Lower lobe of right lung (tissue), 2 donors: ENCODE data around the gene ERCC1. TPM values are rescaled to one million over a fixed set of nuclear protein-coding genes. Genes with fewer than 3 reads are reported as not detected.

Experiments used
- ATAC-seq, 2 donors: fragments of 200-7000 bp; cut with Tn5 transposase; one replicate each; pipeline ENCODE4 v1.9.1; 2020 to 2022; ENCODE audit warnings: mild to moderate bottlenecking in 2 of 2, moderate library complexity in 2 of 2
- DNase-seq: peaks from one replicate; pipeline ENCODE4 v3.0.0-alpha.2; 2020
- H3K27ac ChIP-seq: fragments of 200-600 bp; one replicate; pipeline ENCODE4 v1.8.0; 2022
- H3K27me3 ChIP-seq: fragments of 200-600 bp; one replicate; pipeline ENCODE4 v1.8.0; 2022; ENCODE audit warnings: low read depth
- H3K36me3 ChIP-seq: fragments of 200-600 bp; one replicate; pipeline ENCODE4 v1.8.0; 2022; ENCODE audit warnings: mild to moderate bottlenecking
- H3K4me1 ChIP-seq: fragments of 200-600 bp; one replicate; pipeline ENCODE4 v1.8.0; 2022
- H3K4me3 ChIP-seq: fragments of 200-600 bp; one replicate; pipeline ENCODE4 v1.8.0; 2022; ENCODE audit warnings: mild to moderate bottlenecking
- H3K9me3 ChIP-seq: fragments of 200-600 bp; one replicate; pipeline ENCODE4 v1.8.0; 2022
- CTCF ChIP-seq: fragments of 200-600 bp; IDR thresholded peaks from one replicate; pipeline ENCODE4 v1.8.0; 2022; ENCODE audit warnings: antibody characterized with exemption, mild to moderate bottlenecking
- intact Hi-C: fragments of 100-400 bp; cut with DNase I; formaldehyde crosslinking; loops from one replicate; pipeline ENCODE4 v1.11.0; 2022
- total RNA-seq: library from RNA; stranded (reverse); fragmentation: NEBNext Ultra II Directional; extraction: Animal tissue kit (Norgen Biotek cat#: 25700); gene quantifications from one replicate; pipeline ENCODE4 v1.2.1, GENCODE V29; 2021
- donor health status: DM: no; HTN: yes; CAD: no; lungs with severe emphysema.

ERCC1 gene
- total RNA-seq, 1 donor from 2014 or later: 41.6 TPM

GRCh38 chr19:45446944-45447343 lies 23.2 kb upstream of the ERCC1 start:
- Histone ChIP-seq H3K36me3 (no peaks in the 10 kb centered on the region), H3K9me3 (no peaks in the 10 kb centered on the region), H3K4me3 (no peak overlapping the region), H3K27ac (no peak overlapping the region), H3K4me1 (peaks cover 55% of the 10 kb centered on the region), H3K27me3 (no peaks in the 10 kb centered on the region)
- no peak for DNase-seq
- intact Hi-C loops: no loop called here
- no peak for TF ChIP-seq CTCF
- ATAC-seq: no peak

GRCh38 chr19:45446295-45446694 lies 22.6 kb upstream of the ERCC1 start:
- no peak overlapping the region for H3K27ac ChIP-seq

GRCh38 chr19:45445139-45445538 lies 21.4 kb upstream of the ERCC1 start:
- ATAC-seq (no peak), DNase-seq (no peak)
- Histone ChIP-seq H3K4me3 (no peak overlapping the region), H3K27me3 (no peaks in the 10 kb centered on the region), H3K36me3 (no peaks in the 10 kb centered on the region), H3K9me3 (no peaks in the 10 kb centered on the region), H3K4me1 (peaks cover 51% of the 10 kb centered on the region), H3K27ac (peak overlapping the region; percentile 93)
- intact Hi-C loops: no loop called here
- no peak for TF ChIP-seq CTCF

More at GRCh38 chr19:45446295-45446694, 22.6 kb upstream of the ERCC1 start:
- H3K36me3 ChIP-seq: no peaks in the 10 kb centered on the region
- H3K9me3 ChIP-seq: no peaks in the 10 kb centered on the region
- no peak for DNase-seq
- H3K4me1 ChIP-seq: peaks cover 52% of the 10 kb centered on the region
- ATAC-seq: no peak
- H3K27me3 ChIP-seq: no peaks in the 10 kb centered on the region
- H3K4me3 ChIP-seq: no peak overlapping the region
- TF ChIP-seq CTCF: peak; percentile 29
- intact Hi-C loops: no loop called here

GRCh38 chr19:45444318-45445041 lies 20.8 kb upstream of the ERCC1 start:
- H3K27ac ChIP-seq: peak overlapping the region; percentile 93
- intact Hi-C loops: no loop called here
- peak overlapping the region; percentile 45 for H3K4me3 ChIP-seq
- no peaks in the 10 kb centered on the region for H3K27me3 ChIP-seq
- H3K9me3 ChIP-seq: no peaks in the 10 kb centered on the region
- no peak for TF ChIP-seq CTCF
- no peaks in the 10 kb centered on the region for H3K36me3 ChIP-seq
- peaks cover 46% of the 10 kb centered on the region for H3K4me1 ChIP-seq
- peak; percentile 84 to 89 for ATAC-seq
- peak; percentile 98 for DNase-seq

GRCh38 chr19:45443462-45444317 lies 20.0 kb upstream of the ERCC1 start:
- peak; percentile 98 for DNase-seq
- peak overlapping the region; percentile 45 for H3K4me3 ChIP-seq
- no peaks in the 10 kb centered on the region for H3K9me3 ChIP-seq
- TF ChIP-seq CTCF: no peak
- peak; percentile 91 for ATAC-seq
- H3K27me3 ChIP-seq: no peaks in the 10 kb centered on the region
- intact Hi-C loops: no loop called here
- peak overlapping the region; percentile 93 for H3K27ac ChIP-seq
- H3K36me3 ChIP-seq: no peaks in the 10 kb centered on the region
- H3K4me1 ChIP-seq: peaks cover 44% of the 10 kb centered on the region
